ENCODE measurements around the gene COL23A1. TPM values are rescaled to one million over a fixed set of nuclear protein-coding genes. Genes with fewer than 3 reads are reported as not detected.

COL23A1 gene
- total and polyA plus RNA-seq, 2 experiments from 2014 or later: 4.8 to 8.2 TPM

- no peak for TF ChIP-seq CTCF (conservative IDR thresholded peaks at IDR 0.05; ENCODE audit: low read depth in 2 of 2)
These were observed 132.7 kb downstream of the COL23A1 start (continued) for GRCh38 chr5:178457471-178457870.

- Histone ChIP-seq H3K36me3 (ENCODE audit: insufficient read depth) (no peaks in the 10 kb centered on the region), H3K27ac (ENCODE audit: low read depth) (no peak overlapping the region), H3K4me1 (ENCODE audit: insufficient read depth) (no peaks in the 10 kb centered on the region; the same call in 1 of the 2 replicates), H3F3A (replicated peaks; ENCODE audit: low read depth) (no peaks in the 10 kb centered on the region), H2AFZ (no peak overlapping the region), H3K4me3 (no peak overlapping the region), H3K9me2 (ENCODE audit: insufficient read depth) (no peaks in the 10 kb centered on the region), H4K20me1 (replicated peaks; ENCODE audit: insufficient read depth) (no peaks in the 10 kb centered on the region), H3K27me3 (ENCODE audit: insufficient read depth) (no peaks in the 10 kb centered on the region), H3K4me2 (no peak overlapping the region), H3K79me2 (replicated peaks; ENCODE audit: insufficient read depth) (no peaks in the 10 kb centered on the region; the same call in 1 of the 2 replicates)
- Mint-ChIP-seq H3K4me1 (peaks cover 16% of the 10 kb centered on the region), H3K27ac (no peak overlapping the region), H3K27me3 (ENCODE audit: insufficient read depth, low read depth, poor library complexity) (peaks cover 3% of the 10 kb centered on the region), H3K9me3 (no peaks in the 10 kb centered on the region; the same call in 2 of the 3 replicates), H3K36me3 (ENCODE audit: low read depth) (no peaks in the 10 kb centered on the region), H3K4me3 (no peak overlapping the region)
- no peak for TF ChIP-seq EZH2 (IDR thresholded peaks at IDR 0.05; ENCODE audit: low read depth, unreplicated experiment)
- TF ChIP-seq ZNF114 (CRISPR knock-in tag; IDR thresholded peaks at IDR 0.05): no peak
- no peak for TF ChIP-seq EZH2phosphoT487 (IDR thresholded peaks at IDR 0.05; ENCODE audit: unreplicated experiment)
- TF ChIP-seq POLR2AphosphoS5 (IDR thresholded peaks at IDR 0.05; ENCODE audit: low read depth): no peak
- TF ChIP-seq JUNB (IDR thresholded peaks at IDR 0.05; ENCODE audit: unreplicated experiment): no peak
- TF ChIP-seq CREB1 (CRISPR knock-in tag; IDR thresholded peaks at IDR 0.05; ENCODE audit: low read depth): no peak
- TF ChIP-seq NANOG (IDR thresholded peaks at IDR 0.05; ENCODE audit: borderline replicate concordance): no peak
- no peak for TF ChIP-seq ZNF331 (CRISPR knock-in tag; IDR thresholded peaks at IDR 0.05; ENCODE audit: low read depth)
- no peak for TF ChIP-seq STAT1 (IDR thresholded peaks at IDR 0.05; ENCODE audit: unreplicated experiment)
- no peak for TF ChIP-seq ETS1 (IDR thresholded peaks at IDR 0.05)
- no peak for TF ChIP-seq ZNF462 (CRISPR knock-in tag; IDR thresholded peaks at IDR 0.05)
- DNase-seq (ENCODE audit: low spot score): no peak
- no peak for ATAC-seq
These were observed 134.7 kb downstream of the COL23A1 start for GRCh38 chr5:178455480-178455835.

Measured in GM23338 (cell line).